Choroid plexus epithelial cell (primary cell): ENCODE data around the gene FASTKD3.

ENCODE experiments used
- DNase-seq: peaks from one replicate; pipeline ENCODE4 v3.0.0-alpha.2; 2010; ENCODE audit warnings: low read depth
- H3K4me3 ChIP-seq: 2 replicates; pipeline ENCODE4 v1.5.1; 2011; ENCODE audit warnings: low read depth, mild to moderate bottlenecking, control low read depth, low read length, moderate library complexity
- CTCF ChIP-seq: conservative IDR thresholded peaks from 2 replicates; pipeline ENCODE4 v1.5.1; 2011; ENCODE audit warnings: low read depth, mild to moderate bottlenecking, control low read depth, inconsistent platforms, low read length, moderate library complexity

Gene FASTKD3

DNA sequence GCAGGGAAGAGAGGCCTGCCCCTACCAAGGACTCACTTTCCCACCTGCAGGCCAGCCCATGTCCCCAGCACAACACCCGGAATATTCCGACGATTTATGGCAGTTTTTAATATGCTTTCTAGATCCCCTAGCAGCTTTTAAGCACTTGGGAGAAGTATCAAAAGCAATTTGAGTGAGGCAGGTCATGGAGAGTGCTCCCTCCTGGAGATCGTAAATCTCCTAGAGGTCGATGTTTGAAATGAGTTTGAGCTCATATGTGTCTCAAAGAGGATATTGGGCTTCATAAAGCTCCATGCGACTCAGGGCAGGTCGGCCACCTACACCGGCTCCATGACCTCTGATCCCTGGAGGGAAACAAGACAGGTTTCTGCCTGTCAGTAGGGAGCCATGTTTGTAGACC lies 45.2 kb downstream of the FASTKD3 start:
- TF ChIP-seq CTCF = no peak
- no peak overlapping the region for H3K4me3 ChIP-seq
- DNase-seq = no peak

DNA sequence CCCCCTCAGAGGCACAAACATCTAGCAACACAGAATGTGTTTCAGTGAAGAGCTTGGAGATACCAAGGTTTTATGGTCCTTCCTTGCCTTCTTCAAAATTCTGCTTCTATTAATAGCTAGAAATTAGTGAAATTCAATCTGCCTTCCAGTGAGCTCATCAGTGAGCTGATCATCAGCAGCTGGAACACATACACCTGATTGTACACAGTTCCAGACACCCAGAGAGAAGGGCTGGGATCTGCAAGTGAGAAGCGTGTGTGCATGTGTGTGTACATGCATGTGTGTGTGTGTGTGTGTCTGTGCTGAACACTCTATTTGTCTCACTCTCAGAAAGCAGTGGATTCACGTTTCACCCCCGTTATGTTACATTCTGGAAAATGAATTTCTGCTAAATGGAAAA lies 46.4 kb downstream of the FASTKD3 start:
- TF ChIP-seq CTCF = no peak
- DNase-seq = no peak
- no peak overlapping the region for H3K4me3 ChIP-seq

- H3K4me3 ChIP-seq = no peak overlapping the region
- no peak for TF ChIP-seq CTCF
- no peak for DNase-seq
Observed at GRCh38 chr5:7816535-7816901, 52.3 kb downstream of the FASTKD3 start.

DNA sequence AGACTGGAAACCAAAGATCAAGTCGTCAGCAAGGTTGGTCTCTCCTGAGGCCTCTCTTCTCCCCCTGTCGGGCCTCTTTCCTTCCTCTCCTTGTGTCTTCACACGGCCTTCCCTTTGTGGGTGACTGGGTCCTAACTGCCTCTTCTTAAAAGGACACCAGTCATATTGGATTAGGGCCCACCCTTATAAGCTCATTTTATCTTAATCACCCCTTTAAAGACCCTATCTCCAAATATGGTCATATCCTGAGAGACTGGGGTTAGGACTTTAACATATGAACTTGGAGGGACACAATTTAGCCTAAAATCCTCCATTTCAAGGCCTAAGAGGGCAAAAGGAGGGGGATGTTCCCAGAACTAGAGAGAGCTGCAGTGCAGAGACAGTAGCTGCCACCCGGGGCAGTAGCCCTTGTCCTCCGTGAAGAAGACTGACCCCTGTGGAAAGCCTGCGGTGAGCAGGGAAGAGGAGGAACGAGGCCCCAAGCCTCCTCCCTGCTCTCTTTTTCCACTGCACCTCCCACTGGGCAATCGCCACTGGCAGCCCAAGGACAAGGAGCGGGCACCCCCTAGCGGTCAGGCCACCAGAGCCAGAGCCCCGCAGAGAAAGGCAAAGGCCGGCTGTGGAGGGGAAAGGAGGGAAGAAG lies 52.8 kb downstream of the FASTKD3 start:
- no peak overlapping the region for H3K4me3 ChIP-seq
- peak; percentile 89 for TF ChIP-seq CTCF

GRCh38 chr5:7814816-7815215 lies 54.0 kb downstream of the FASTKD3 start:
- H3K4me3 ChIP-seq = no peak overlapping the region
- no peak for DNase-seq
- no peak for TF ChIP-seq CTCF

More for the DNA sequence above, 52.8 kb downstream of the FASTKD3 start:
- peak; percentile 81 for DNase-seq

GRCh38 chr5:7813576-7813975 lies 55.3 kb downstream of the FASTKD3 start:
- no peak overlapping the region for H3K4me3 ChIP-seq
- no peak for DNase-seq
- TF ChIP-seq CTCF = no peak

DNA sequence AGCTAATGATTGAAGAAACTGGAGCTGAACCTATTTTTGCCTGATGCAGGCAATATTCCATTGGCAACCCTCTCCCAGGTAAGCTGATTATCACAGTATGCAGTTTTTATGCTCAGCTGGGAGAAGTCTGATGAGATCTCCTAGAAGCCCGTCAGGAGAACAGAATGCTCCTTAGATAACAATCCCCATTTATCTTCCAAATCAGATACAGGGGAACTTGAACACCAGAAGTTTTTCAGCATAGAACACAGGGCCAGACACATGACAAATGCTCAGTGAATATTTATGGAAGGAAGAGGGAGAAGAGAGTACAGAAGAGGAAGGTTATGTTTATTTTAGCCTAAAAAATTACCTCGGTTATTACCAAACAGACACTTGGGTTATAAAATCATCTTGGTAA lies 55.8 kb downstream of the FASTKD3 start:
- no peak overlapping the region for H3K4me3 ChIP-seq
- TF ChIP-seq CTCF = no peak
- no peak for DNase-seq
